ENCODE measurements around the gene ZNF804B.

The ZNF804B gene

GRCh38 chr7:88759230-88760135, at the start of gene ZNF804B:
Gene ZNF804B, plus strand, starts transcription at chr7:88759700. Its CDS starts 277 bp downstream, at chr7:88759977.
- no peak for TF ChIP-seq CTCF (IDR thresholded peaks at IDR 0.05)

GRCh38 chr7:88735920-88736319, 23.6 kb upstream of the ZNF804B start:
- TF ChIP-seq CTCF (IDR thresholded peaks at IDR 0.05): no peak

GRCh38 chr7:88737632-88738031, 21.9 kb upstream of the ZNF804B start:
- TF ChIP-seq CTCF (IDR thresholded peaks at IDR 0.05): no peak

- no peak for TF ChIP-seq CTCF (IDR thresholded peaks at IDR 0.05)
Measured at GRCh38 chr7:88746126-88746525, 13.4 kb upstream of the ZNF804B start.

GRCh38 chr7:88756802-88757201, 2.7 kb upstream of the ZNF804B start:
- no peak for TF ChIP-seq CTCF (IDR thresholded peaks at IDR 0.05)

- TF ChIP-seq CTCF (IDR thresholded peaks at IDR 0.05): no peak
Measured at GRCh38 chr7:88757371-88757770, 2.1 kb upstream of the ZNF804B start.

- TF ChIP-seq CTCF (IDR thresholded peaks at IDR 0.05): no peak
Measured at GRCh38 chr7:88758381-88759229, 895 bp upstream of the ZNF804B start.

Data from LNCAP (cell line).